ENCODE data around the gene RASA3. TPM values are rescaled to one million over a fixed set of nuclear protein-coding genes. Genes with fewer than 3 reads are reported as not detected.

Gene RASA3
- total and polyA plus RNA-seq, 2 donors (not counting 3 experiments of a cell fraction or from before 2014, with no cell fraction given) = 26.5 to 53.8 TPM

DNA sequence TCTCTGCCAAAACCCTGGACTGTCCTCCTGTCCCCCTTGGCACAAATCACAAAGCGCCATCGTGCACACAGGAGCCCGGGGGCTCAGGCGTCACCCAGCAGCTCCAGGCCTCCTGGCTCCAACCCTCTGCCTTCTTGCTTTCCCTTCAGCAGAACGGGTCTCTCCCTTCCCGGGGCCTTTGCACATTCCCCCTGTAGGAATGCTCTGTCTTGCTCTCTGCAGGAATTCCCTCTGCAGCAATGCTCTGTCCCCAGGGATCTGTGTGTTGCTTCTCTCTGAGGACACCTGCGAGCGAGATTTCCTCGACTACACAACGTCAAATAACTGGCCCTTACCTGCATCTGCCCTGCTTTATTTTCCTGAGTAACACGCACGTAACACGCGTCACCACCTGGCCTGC is 13.3 kb upstream of the RASA3 start:
- no peaks in the 10 kb centered on the region for H3K79me2 ChIP-seq (ENCODE audit: control insufficient read depth, insufficient read depth, low read length)
- H3K27ac ChIP-seq (ENCODE audit: insufficient read depth, low read depth, low read length) = no peak overlapping the region
- no peak overlapping the region for H3K9ac ChIP-seq (replicated peaks; ENCODE audit: extremely low read depth, insufficient read depth, low read length)
- no peaks in the 10 kb centered on the region for H3K36me3 ChIP-seq (ENCODE audit: control insufficient read depth in 2 of 2, extremely low read depth in 1 of 2, insufficient read depth in 2 of 2, low read length in 2 of 2)
- POLR2A ChIA-PET = no interaction called here
- no peak overlapping the region for H3K4me2 ChIP-seq (ENCODE audit: insufficient read depth, low read length)
- BruUV-seq (replicated peaks) = no TSS peak
- dilution Hi-C loops (cut with MboI; ENCODE audit: extremely low pct_ligation_motif_present, low sequenced_read_pairs) = no loop called here
- H4K20me1 ChIP-seq (replicated peaks; ENCODE audit: control insufficient read depth, extremely low read depth, insufficient read depth, low read length) = no peaks in the 10 kb centered on the region
- CTCF ChIA-PET = interaction anchor here (1.2 to 1.4 kb wide), 2 partner anchors 16 to 81 kb away, joined by 3 to 4 read pairs; no protein-coding TSS in a partner anchor
- no peak overlapping the region for H3K4me3 ChIP-seq (replicated peaks in 1 of 3; ENCODE audit: insufficient read depth in 1 of 3, low read depth in 1 of 3, low read length in 3 of 3)
- FAIRE-seq (no peak), DNase-seq (ENCODE audit: low read depth, low spot score) (no peak)
- H3K27me3 ChIP-seq (ENCODE audit: control insufficient read depth in 2 of 2, insufficient read depth in 2 of 2, low read length in 2 of 2) = peaks cover 0 to 3% of the 10 kb centered on the region in 2 experiments
- no peak overlapping the region for H2AFZ ChIP-seq (ENCODE audit: low read depth, low read length)
- H3K9me3 ChIP-seq (replicated peaks; ENCODE audit: control insufficient read depth, insufficient read depth, low read length) = no peaks in the 10 kb centered on the region
- no peaks in the 10 kb centered on the region for H3K4me1 ChIP-seq (ENCODE audit: control insufficient read depth, extremely low read depth, insufficient read depth, low read length)
- intact Hi-C loops (cut with micrococcal nuclease) = no loop called here
- H3K9me1 ChIP-seq (replicated peaks; ENCODE audit: control insufficient read depth, extremely low read depth, insufficient read depth, low read length) = no peaks in the 10 kb centered on the region
- TF ChIP-seq GATA2 (IDR thresholded peaks at IDR 0.05; ENCODE audit: insufficient read depth, insufficient read length, low read depth, low read length) (no peak), CTCF (IDR thresholded peaks at IDR 0.05; ENCODE audit: extremely low read depth in 1 of 2, insufficient read depth in 1 of 2, low read depth in 1 of 2, low read length in 2 of 2) (no peak), FOS (IDR thresholded peaks at IDR 0.05; ENCODE audit: borderline replicate concordance, insufficient read depth, low read length) (no peak), JUN (IDR thresholded peaks at IDR 0.05; ENCODE audit: borderline replicate concordance, insufficient read depth, insufficient read length, low read depth) (no peak), POLR2A (IDR thresholded peaks at IDR 0.05; ENCODE audit: low read depth, low read length) (no peak), POLR2AphosphoS5 (IDR thresholded peaks at IDR 0.05; ENCODE audit: insufficient read depth, low read depth, low read length) (no peak), MYC (IDR thresholded peaks at IDR 0.05; ENCODE audit: low read depth, low read length) (no peak), EZH2 (IDR thresholded peaks at IDR 0.05; ENCODE audit: borderline replicate concordance, low read depth, low read length, severe bottlenecking) (no peak)
- TF ChIP-seq, protein P1, sequence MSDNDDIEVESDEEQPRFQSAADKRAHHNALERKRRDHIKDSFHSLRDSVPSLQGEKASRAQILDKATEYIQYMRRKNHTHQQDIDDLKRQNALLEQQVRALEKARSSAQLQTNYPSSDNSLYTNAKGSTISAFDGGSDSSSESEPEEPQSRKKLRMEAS (IDR thresholded peaks at IDR 0.05; ENCODE audit: insufficient read depth, insufficient read length) = no peak

Data from endothelial cell of umbilical vein (primary cell).